CD4-positive, alpha-beta T cell treated with Interleukin-2 at 100 ng/mL for 4 hours (primary cell): ENCODE data around the gene ALK.

Experiments
- DNase-seq: peaks from one replicate; pipeline ENCODE4 v3.0.0-alpha.2; 2020; ENCODE audit warnings: low spot score

The ALK gene

GRCh38 chr2:29317801-29318485 is 603.4 kb downstream of the ALK start:
- DNase-seq = no peak

GRCh38 chr2:29317077-29317517 is 604.3 kb downstream of the ALK start:
- peak; percentile 7 for DNase-seq

GRCh38 chr2:29314816-29315571 is 606.4 kb downstream of the ALK start:
- DNase-seq = peak; percentile 45

GRCh38 chr2:29311458-29311857 is 609.9 kb downstream of the ALK start:
- no peak for DNase-seq

GRCh38 chr2:29310650-29311348 is 610.6 kb downstream of the ALK start:
- DNase-seq = no peak

GRCh38 chr2:29309090-29310029 is 612.0 kb downstream of the ALK start:
- DNase-seq = peak; percentile 61

GRCh38 chr2:29308366-29308765 is 613.0 kb downstream of the ALK start:
- DNase-seq = no peak

- no peak for DNase-seq
Measured at GRCh38 chr2:29307519-29307918, 613.9 kb downstream of the ALK start.

GRCh38 chr2:29305762-29306161 is 615.6 kb downstream of the ALK start:
- no peak for DNase-seq

GRCh38 chr2:29304399-29305060 is 616.9 kb downstream of the ALK start:
- no peak for DNase-seq

GRCh38 chr2:29296585-29296984 is 624.8 kb downstream of the ALK start:
- no peak for DNase-seq

- DNase-seq = no peak
Measured at GRCh38 chr2:29295845-29296244, 625.5 kb downstream of the ALK start.

GRCh38 chr2:29293830-29294438 is 627.5 kb downstream of the ALK start:
- no peak for DNase-seq

GRCh38 chr2:29290293-29291047 is 630.9 kb downstream of the ALK start:
- no peak for DNase-seq

GRCh38 chr2:29284671-29285070 is 636.7 kb downstream of the ALK start:
- DNase-seq = no peak

GRCh38 chr2:29281916-29282247 is 639.5 kb downstream of the ALK start:
- no peak for DNase-seq

GRCh38 chr2:29281086-29281915 is 640.1 kb downstream of the ALK start:
- DNase-seq = no peak

GRCh38 chr2:29278966-29279365 is 642.4 kb downstream of the ALK start:
- DNase-seq = no peak

- DNase-seq = no peak
Measured at GRCh38 chr2:29276151-29276550, 645.2 kb downstream of the ALK start.
